ENCODE measurements around the gene PLCH1. TPM values are rescaled to one million over a fixed set of nuclear protein-coding genes. Genes with fewer than 3 reads are reported as not detected.

Gene PLCH1
- total and polyA plus RNA-seq, 4 donors = 0.03 to 1.0 (median 0.22) TPM

DNA sequence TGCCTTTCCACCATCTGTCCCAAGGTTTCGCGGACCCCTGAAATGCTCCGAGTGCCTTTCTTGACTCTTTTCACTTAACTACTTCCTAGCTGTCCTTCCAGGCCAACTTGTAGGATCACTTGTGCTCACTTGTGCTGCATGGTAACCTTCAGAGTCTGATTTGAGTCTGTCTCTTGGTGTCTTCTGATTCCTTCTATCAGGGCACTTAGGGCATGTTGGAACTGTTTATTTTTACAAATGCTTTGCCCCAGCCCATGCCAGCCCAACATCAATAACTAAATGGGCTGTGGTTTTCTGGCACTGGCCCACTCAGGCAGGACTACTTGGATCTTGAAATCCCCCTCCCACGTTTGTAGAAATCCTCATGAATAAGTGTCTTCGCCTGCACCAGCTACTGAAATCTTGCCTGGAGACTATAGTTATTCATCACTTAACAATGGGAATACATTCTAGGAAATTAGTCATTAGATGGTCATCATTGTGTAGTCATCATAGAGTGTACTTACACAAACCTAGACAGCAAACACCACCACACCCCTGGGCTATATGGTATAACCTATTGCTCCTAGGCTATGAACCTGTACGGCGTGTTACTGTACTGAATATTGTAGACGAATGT is 328.3 kb downstream of the PLCH1 start:
- Histone ChIP-seq H3K9me3 (ENCODE audit: control insufficient read depth in 4 of 4, low read length in 3 of 4) (no peaks in the 10 kb centered on the region), H3K9ac (ENCODE audit: low read depth in 1 of 2, low read length in 2 of 2) (no peak overlapping the region), H3K27ac (ENCODE audit: low read depth in 1 of 2, low read length in 2 of 2) (no peak overlapping the region), H3K4me1 (ENCODE audit: control insufficient read depth in 4 of 4, insufficient read depth in 4 of 4, low read length in 3 of 4) (no peaks in the 10 kb centered on the region), H3K4me3 (ENCODE audit: low read depth in 1 of 3, low read length in 3 of 3) (no peak overlapping the region), H3K27me3 (ENCODE audit: control insufficient read depth in 4 of 4, insufficient read depth in 4 of 4, low read length in 3 of 4) (no peaks in the 10 kb centered on the region), H3K36me3 (ENCODE audit: control insufficient read depth in 4 of 4, insufficient read depth in 3 of 4, low read depth in 1 of 4, low read length in 3 of 4) (no peaks in the 10 kb centered on the region)
- no peak for DNase-seq (ENCODE audit: low spot score)
- TF ChIP-seq RAD21 (IDR thresholded peaks at IDR 0.05) = no peak
- TF ChIP-seq NR2F2 (IDR thresholded peaks at IDR 0.05) = no peak
- no peak for TF ChIP-seq EGR1 (IDR thresholded peaks at IDR 0.05; ENCODE audit: low read depth in 2 of 2)
- TF ChIP-seq YY1 (IDR thresholded peaks at IDR 0.05) = no peak
- TF ChIP-seq, protein P1, sequence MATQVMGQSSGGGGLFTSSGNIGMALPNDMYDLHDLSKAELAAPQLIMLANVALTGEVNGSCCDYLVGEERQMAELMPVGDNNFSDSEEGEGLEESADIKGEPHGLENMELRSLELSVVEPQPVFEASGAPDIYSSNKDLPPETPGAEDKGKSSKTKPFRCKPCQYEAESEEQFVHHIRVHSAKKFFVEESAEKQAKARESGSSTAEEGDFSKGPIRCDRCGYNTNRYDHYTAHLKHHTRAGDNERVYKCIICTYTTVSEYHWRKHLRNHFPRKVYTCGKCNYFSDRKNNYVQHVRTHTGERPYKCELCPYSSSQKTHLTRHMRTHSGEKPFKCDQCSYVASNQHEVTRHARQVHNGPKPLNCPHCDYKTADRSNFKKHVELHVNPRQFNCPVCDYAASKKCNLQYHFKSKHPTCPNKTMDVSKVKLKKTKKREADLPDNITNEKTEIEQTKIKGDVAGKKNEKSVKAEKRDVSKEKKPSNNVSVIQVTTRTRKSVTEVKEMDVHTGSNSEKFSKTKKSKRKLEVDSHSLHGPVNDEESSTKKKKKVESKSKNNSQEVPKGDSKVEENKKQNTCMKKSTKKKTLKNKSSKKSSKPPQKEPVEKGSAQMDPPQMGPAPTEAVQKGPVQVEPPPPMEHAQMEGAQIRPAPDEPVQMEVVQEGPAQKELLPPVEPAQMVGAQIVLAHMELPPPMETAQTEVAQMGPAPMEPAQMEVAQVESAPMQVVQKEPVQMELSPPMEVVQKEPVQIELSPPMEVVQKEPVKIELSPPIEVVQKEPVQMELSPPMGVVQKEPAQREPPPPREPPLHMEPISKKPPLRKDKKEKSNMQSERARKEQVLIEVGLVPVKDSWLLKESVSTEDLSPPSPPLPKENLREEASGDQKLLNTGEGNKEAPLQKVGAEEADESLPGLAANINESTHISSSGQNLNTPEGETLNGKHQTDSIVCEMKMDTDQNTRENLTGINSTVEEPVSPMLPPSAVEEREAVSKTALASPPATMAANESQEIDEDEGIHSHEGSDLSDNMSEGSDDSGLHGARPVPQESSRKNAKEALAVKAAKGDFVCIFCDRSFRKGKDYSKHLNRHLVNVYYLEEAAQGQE (IDR thresholded peaks at IDR 0.05) = no peak
- no peak for TF ChIP-seq FOXA2 (IDR thresholded peaks at IDR 0.05)
- WGBS = 87% methylated on average over 8 of the region's 8 CpGs

DNA sequence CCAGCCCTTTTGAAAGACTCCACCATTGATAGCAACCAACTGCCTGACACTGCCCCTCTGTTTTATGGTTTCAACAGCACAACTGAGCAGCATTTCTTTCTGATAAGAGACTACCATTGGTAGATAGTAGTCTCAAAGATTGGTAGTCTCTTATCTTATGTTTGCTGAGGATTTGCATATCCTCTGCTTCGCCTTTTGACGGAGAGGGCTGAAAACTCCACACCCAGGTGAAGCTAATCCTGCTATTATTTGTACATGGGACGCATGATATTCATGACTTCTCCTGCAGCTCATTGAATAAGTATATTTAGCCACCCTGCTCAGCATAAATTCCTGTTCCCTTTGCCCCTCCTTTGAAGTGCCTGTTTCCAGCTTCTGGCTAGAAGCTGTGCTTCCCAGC is 332.0 kb downstream of the PLCH1 start:
- WGBS = 59% methylated on average over 3 of the region's 3 CpGs
- Histone ChIP-seq H3K9me3 (ENCODE audit: control insufficient read depth in 4 of 4, low read length in 3 of 4) (no peaks in the 10 kb centered on the region), H3K4me1 (ENCODE audit: control insufficient read depth in 4 of 4, insufficient read depth in 4 of 4, low read length in 3 of 4) (no peaks in the 10 kb centered on the region), H3K9ac (ENCODE audit: low read depth in 1 of 2, low read length in 2 of 2) (no peak overlapping the region), H3K27ac (ENCODE audit: low read depth in 1 of 2, low read length in 2 of 2) (no peak overlapping the region), H3K36me3 (ENCODE audit: control insufficient read depth in 4 of 4, insufficient read depth in 3 of 4, low read depth in 1 of 4, low read length in 3 of 4) (no peaks in the 10 kb centered on the region), H3K4me3 (ENCODE audit: low read depth in 1 of 3, low read length in 3 of 3) (no peak overlapping the region), H3K27me3 (ENCODE audit: control insufficient read depth in 4 of 4, insufficient read depth in 4 of 4, low read length in 3 of 4) (no peaks in the 10 kb centered on the region)
- no peak for TF ChIP-seq JUND (IDR thresholded peaks at IDR 0.05)
- TF ChIP-seq, protein P2, sequence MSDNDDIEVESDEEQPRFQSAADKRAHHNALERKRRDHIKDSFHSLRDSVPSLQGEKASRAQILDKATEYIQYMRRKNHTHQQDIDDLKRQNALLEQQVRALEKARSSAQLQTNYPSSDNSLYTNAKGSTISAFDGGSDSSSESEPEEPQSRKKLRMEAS (IDR thresholded peaks at IDR 0.05) = no peak
- TF ChIP-seq, protein P3, sequence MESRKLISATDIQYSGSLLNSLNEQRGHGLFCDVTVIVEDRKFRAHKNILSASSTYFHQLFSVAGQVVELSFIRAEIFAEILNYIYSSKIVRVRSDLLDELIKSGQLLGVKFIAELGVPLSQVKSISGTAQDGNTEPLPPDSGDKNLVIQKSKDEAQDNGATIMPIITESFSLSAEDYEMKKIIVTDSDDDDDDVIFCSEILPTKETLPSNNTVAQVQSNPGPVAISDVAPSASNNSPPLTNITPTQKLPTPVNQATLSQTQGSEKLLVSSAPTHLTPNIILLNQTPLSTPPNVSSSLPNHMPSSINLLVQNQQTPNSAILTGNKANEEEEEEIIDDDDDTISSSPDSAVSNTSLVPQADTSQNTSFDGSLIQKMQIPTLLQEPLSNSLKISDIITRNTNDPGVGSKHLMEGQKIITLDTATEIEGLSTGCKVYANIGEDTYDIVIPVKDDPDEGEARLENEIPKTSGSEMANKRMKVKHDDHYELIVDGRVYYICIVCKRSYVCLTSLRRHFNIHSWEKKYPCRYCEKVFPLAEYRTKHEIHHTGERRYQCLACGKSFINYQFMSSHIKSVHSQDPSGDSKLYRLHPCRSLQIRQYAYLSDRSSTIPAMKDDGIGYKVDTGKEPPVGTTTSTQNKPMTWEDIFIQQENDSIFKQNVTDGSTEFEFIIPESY (IDR thresholded peaks at IDR 0.05) = no peak
- TF ChIP-seq FOXA1 (IDR thresholded peaks at IDR 0.05) = no peak
- TF ChIP-seq EGR1 (IDR thresholded peaks at IDR 0.05; ENCODE audit: low read depth in 2 of 2) = no peak
- TF ChIP-seq FOXA2 (IDR thresholded peaks at IDR 0.05) = no peak
- TF ChIP-seq GABPA (IDR thresholded peaks at IDR 0.05 in 1 of 2, conservative IDR thresholded peaks at IDR 0.05 in 1 of 2) = no peak
- DNase-seq (ENCODE audit: low spot score) = no peak
